Endothelial cell (in vitro differentiated cells): ENCODE results near the gene HOXC11. TPM values are rescaled to one million over a fixed set of nuclear protein-coding genes. Genes with fewer than 3 reads are reported as not detected.

Experiments
- DNase-seq: peaks from one replicate; pipeline ENCODE4 v3.0.0; 2021; ENCODE audit warnings: low spot score
- H3K27ac Mint-ChIP-seq: one replicate; pipeline ENCODE4 v1.8.0; 2021; ENCODE audit warnings: mixed read lengths, inconsistent platforms; ENCODE audit not compliant: unreplicated experiment
- H3K27me3 Mint-ChIP-seq: one replicate; pipeline ENCODE4 v1.8.0; 2021; ENCODE audit warnings: mild to moderate bottlenecking, moderate library complexity, mixed read lengths, inconsistent platforms; ENCODE audit not compliant: unreplicated experiment
- H3K36me3 Mint-ChIP-seq: one replicate; pipeline ENCODE4 v1.8.0; 2021; ENCODE audit warnings: mild to moderate bottlenecking, low read depth, mixed read lengths, inconsistent platforms; ENCODE audit not compliant: unreplicated experiment
- H3K4me1 Mint-ChIP-seq: one replicate; pipeline ENCODE4 v1.8.0; 2021; ENCODE audit warnings: mild to moderate bottlenecking, mixed read lengths, inconsistent platforms; ENCODE audit not compliant: unreplicated experiment
- H3K4me3 Mint-ChIP-seq: one replicate; pipeline ENCODE4 v1.8.0; 2021; ENCODE audit warnings: mild to moderate bottlenecking, mixed read lengths, inconsistent platforms; ENCODE audit not compliant: unreplicated experiment
- H3K9me3 Mint-ChIP-seq: one replicate; pipeline ENCODE4 v1.8.0; 2021; ENCODE audit warnings: mixed read lengths, inconsistent platforms; ENCODE audit not compliant: unreplicated experiment
- CTCF ChIP-seq: fragments of 200-600 bp; sonication (generic); IDR thresholded peaks from one replicate; pipeline ENCODE4 v1.5.0; 2021; ENCODE audit warnings: antibody characterized with exemption; ENCODE audit not compliant: unreplicated experiment
- total RNA-seq: library from RNA; stranded (reverse); fragmentation: NEBNext Ultra II Directional; extraction: Animal tissue kit (Norgen Biotek cat#: 25700); gene quantifications from one replicate; pipeline ENCODE4 v1.2.1, GENCODE V29; 2021; ENCODE audit not compliant: unreplicated experiment

The HOXC11 gene
- total RNA-seq, 1 donor from 2014 or later = 0.38 TPM

DNA sequence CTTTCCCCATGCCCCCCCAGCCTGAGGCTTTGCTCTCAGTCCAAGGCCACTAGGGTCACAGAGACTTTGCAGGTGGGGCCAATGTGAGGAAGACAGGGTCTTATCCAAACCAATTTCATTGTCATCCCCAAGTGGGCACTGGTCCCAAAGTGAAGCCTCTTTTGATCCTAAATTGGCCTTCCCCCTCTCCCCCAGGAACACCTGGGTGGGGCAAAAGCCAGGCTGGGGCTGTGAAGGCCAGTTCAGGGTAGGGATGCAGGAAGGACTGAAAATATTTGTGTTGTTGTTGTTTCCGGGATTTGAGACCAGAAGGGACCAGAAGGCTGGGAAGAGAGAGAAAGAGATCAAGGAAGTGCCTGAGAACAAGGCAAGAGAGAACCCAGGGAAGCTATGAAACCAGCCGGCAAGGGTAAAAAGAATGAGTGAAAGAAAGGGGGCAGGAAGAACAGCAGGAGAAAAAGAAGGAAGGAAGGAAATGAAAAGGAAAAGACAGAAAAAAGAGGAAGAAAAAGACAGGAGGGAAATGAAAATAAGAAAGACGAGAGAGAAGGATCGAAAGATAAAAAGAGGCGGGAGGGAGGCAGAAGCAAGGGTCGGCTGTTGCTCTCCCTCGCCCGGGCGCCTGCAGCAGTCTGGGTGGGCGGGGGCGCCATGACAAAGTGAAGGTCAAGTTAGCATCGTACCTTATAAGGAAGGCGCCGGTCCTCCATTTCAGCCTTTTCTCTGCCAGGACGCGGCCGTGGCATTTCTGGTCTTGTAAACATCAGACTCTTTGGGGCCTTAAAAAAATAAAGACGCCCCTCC is 7.4 kb upstream of the HOXC11 start:
- H3K9me3 Mint-ChIP-seq = no peaks in the 10 kb centered on the region
- H3K27me3 Mint-ChIP-seq = peaks cover 46% of the 10 kb centered on the region
- no peaks in the 10 kb centered on the region for H3K36me3 Mint-ChIP-seq
- no peak for DNase-seq
- H3K27ac Mint-ChIP-seq = peak overlapping the region; percentile 59
- peaks cover 37% of the 10 kb centered on the region for H3K4me1 Mint-ChIP-seq
- TF ChIP-seq CTCF = no peak
- H3K4me3 Mint-ChIP-seq = peak overlapping the region; percentile 37

GRCh38 chr12:53966085-53966384 is 6.9 kb upstream of the HOXC11 start:
- no peak for TF ChIP-seq CTCF
- H3K36me3 Mint-ChIP-seq = no peaks in the 10 kb centered on the region
- H3K27me3 Mint-ChIP-seq = peaks cover 44% of the 10 kb centered on the region
- H3K9me3 Mint-ChIP-seq = no peaks in the 10 kb centered on the region
- peaks cover 36% of the 10 kb centered on the region for H3K4me1 Mint-ChIP-seq
- DNase-seq = no peak
- H3K27ac Mint-ChIP-seq = no peak overlapping the region
- H3K4me3 Mint-ChIP-seq = peak overlapping the region; percentile 58

- Mint-ChIP-seq H3K9me3 (no peaks in the 10 kb centered on the region), H3K27me3 (peaks cover 44% of the 10 kb centered on the region), H3K4me1 (peaks cover 36% of the 10 kb centered on the region), H3K27ac (peak overlapping the region; percentile 68), H3K36me3 (no peaks in the 10 kb centered on the region), H3K4me3 (peak overlapping the region; percentile 58)
- DNase-seq = no peak
- no peak for TF ChIP-seq CTCF
Measured at GRCh38 chr12:53966385-53967133, 6.4 kb upstream of the HOXC11 start.

- H3K4me3 Mint-ChIP-seq = no peak overlapping the region
- peaks cover 45% of the 10 kb centered on the region for H3K27me3 Mint-ChIP-seq
- no peak for DNase-seq
- H3K36me3 Mint-ChIP-seq = no peaks in the 10 kb centered on the region
- no peak for TF ChIP-seq CTCF
- peaks cover 36% of the 10 kb centered on the region for H3K4me1 Mint-ChIP-seq
- no peaks in the 10 kb centered on the region for H3K9me3 Mint-ChIP-seq
- H3K27ac Mint-ChIP-seq = no peak overlapping the region
Measured at GRCh38 chr12:53967421-53967925, 5.5 kb upstream of the HOXC11 start.
